LNCAP (cell line): Measurements from ENCODE around the gene WNT2B.
A peak's percentile ranks its signal among the peaks of the same experiment; 100 is the strongest.

Source experiments
- TF ChIP-seq, protein P1 (sequence below): fragments of 450-650 bp; IDR thresholded peaks from 2 replicates; pipeline ENCODE4 v1.5.1; 2017; ENCODE audit warnings: mild to moderate bottlenecking

The WNT2B gene

DNA sequence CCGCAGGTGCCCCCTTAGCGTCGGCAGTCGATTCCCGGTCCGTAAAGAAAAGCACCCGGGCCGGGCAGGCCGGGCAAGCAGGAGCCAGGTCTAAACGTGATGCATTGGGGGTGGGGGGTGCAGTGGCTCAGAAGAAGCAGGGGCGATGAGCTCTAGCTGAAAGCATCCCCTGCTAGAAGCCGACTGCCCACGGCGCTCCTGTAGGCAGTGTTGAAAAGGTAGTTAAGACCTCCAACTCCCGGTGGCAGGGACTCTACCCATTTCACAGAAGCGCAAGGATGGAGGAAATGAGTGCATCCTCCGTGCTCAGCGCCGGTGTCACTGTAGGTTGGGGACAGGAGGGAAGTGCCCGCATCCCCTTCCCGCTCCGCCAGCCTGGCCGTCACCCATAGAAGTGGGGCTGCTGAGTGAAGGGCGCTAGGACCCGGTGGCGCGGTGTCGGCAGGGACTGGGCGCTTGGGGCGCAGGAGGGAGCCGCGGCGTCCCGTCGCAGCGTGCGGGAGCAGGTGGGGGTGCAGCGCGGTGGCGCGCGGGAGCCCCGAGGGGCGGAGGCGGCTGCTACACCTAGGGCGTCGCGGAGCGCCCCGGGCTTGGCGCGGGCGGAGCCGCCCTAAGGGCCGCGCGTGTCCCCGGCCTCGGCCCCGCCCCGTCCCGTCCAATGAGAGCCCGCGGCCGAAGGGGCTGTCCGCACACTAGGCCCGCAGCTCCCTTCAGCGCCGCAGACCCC, at the start of gene WNT2B:
Gene WNT2B (plus strand): TSS at position 688 of the 727 bp plus-strand sequence. CDS start 298 bp downstream, outside the sequence.
- TF ChIP-seq, protein P1, sequence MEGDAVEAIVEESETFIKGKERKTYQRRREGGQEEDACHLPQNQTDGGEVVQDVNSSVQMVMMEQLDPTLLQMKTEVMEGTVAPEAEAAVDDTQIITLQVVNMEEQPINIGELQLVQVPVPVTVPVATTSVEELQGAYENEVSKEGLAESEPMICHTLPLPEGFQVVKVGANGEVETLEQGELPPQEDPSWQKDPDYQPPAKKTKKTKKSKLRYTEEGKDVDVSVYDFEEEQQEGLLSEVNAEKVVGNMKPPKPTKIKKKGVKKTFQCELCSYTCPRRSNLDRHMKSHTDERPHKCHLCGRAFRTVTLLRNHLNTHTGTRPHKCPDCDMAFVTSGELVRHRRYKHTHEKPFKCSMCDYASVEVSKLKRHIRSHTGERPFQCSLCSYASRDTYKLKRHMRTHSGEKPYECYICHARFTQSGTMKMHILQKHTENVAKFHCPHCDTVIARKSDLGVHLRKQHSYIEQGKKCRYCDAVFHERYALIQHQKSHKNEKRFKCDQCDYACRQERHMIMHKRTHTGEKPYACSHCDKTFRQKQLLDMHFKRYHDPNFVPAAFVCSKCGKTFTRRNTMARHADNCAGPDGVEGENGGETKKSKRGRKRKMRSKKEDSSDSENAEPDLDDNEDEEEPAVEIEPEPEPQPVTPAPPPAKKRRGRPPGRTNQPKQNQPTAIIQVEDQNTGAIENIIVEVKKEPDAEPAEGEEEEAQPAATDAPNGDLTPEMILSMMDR = no peak

- TF ChIP-seq, protein P1 = no peak
Observed at GRCh38 chr1:112460615-112461014, 48.1 kb upstream of the WNT2B start.

DNA sequence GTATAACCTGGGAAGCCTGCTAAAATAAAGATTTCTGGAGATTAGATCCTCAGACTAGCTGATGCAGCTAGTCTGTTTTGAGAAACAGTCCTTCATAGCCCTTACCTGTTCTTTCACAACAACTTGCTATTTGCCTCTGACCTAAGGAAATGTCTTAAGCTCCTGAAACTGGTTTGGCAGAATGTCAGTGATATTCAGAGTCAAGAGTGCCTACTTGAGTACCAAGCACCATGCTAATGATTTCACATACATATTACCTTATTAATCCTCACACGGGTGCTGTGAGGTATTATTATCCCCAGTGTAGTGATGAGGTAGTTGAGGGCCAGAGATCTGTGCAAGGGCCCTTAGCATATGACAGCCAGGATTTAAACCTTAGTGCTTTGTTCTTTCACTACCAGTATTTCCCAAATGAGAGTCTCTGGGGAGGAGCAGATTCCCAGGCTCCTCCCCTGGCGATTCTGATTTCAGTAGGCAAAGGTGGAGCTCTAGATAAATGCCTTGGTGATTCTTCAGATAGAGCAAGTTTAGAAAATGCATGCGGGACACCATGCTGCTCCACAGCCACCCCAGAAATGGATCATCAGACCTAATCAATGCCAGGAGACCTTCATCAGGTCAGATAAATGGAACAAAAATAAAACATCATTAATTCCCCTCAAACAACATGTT, 47.4 kb upstream of the WNT2B start:
- TF ChIP-seq, protein P1 = no peak

DNA sequence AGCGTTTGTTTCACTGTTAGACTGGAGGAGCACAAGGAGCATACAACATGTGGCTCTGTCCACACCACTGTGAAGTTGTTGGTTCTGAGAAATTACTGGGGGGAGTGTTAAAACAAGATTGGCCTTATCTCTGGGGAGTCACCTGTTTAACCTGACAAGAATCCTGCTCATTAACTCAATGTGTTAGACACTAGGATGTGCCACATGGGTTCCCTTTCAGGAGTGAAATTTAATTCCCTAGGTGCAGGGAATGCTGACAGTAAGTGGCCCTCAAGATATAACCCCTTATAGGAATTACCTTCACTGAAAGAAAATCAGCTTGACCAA, 45.8 kb upstream of the WNT2B start:
- TF ChIP-seq, protein P1 = no peak

GRCh38 chr1:112464501-112464900, 44.3 kb upstream of the WNT2B start:
- TF ChIP-seq, protein P1 = no peak

DNA sequence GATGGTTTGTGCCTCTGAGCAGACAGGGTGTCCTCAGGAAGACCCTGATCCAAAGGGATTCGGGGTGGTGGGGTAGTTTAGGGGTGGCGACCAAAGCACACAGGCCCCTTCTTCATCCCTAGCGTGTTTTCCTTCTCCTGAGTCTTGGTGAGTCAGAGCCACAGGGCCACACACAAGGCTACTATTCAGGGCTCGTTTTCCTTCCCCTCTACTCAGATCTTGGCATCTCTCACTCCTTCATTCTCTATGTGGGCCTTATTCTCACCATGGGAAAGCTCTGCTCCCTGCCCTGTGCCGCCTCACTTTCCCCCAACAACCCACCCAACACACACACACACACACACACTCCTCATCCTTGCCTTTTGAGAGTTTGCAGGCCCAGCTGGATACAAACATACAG, 43.6 kb upstream of the WNT2B start:
- TF ChIP-seq, protein P1 = no peak

GRCh38 chr1:112466078-112466660, 42.6 kb upstream of the WNT2B start:
- TF ChIP-seq, protein P1 = peak; percentile 80
